GM12801 (cell line): ENCODE data around the gene TSKU.

Experiments used
- CTCF ChIP-seq: IDR thresholded peaks from one replicate; pipeline ENCODE4 v1.5.1; 2011; ENCODE audit warnings: control low read depth; ENCODE audit not compliant: insufficient read length; ENCODE audit errors: extremely low read depth

TSKU gene

GRCh38 chr11:76802621-76803020, 19.5 kb downstream of the TSKU start:
- no peak for TF ChIP-seq CTCF

- no peak for TF ChIP-seq CTCF
Measured at GRCh38 chr11:76803023-76803422, 19.9 kb downstream of the TSKU start.

GRCh38 chr11:76803811-76804600, 20.9 kb downstream of the TSKU start:
- no peak for TF ChIP-seq CTCF

DNA sequence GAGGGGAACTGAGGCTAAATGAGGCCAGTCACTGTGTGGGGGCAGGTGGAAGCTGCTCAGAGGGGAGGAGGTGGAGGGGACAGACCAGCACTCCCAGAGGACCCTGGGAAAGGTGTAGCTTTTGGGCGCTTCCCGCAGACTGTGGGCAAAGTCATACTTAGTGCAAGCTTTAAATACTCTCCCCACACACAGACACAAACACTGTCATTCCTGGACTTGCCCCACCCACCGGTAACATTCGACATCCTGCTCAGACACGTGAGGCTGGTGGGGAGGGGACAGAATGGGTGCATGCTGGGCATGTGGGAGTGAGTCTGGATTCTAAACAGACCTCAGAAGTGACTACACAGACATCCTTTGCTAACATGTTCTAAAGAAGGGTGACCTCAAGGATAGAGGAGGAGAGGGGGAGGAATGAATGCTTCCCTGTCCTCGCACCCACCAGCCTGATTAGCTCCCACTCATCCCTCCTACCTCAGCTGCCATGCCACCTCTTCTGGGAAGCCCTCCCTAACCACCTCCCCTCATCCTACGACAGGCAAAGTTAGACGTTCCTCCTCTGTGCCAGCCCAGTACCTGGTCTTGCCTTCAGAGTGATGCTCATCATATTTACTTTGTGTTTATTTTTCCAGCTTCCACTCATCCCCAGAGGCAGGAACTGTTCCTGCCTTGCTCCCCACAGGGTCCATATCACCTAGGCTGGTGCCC, 22.2 kb downstream of the TSKU start:
- no peak for TF ChIP-seq CTCF

GRCh38 chr11:76806131-76806530, 23.0 kb downstream of the TSKU start:
- TF ChIP-seq CTCF = no peak

GRCh38 chr11:76806608-76807205, 23.6 kb downstream of the TSKU start:
- no peak for TF ChIP-seq CTCF

GRCh38 chr11:76807206-76807875, 24.2 kb downstream of the TSKU start:
- no peak for TF ChIP-seq CTCF
